Sigmoid colon (tissue), 3 donors: ENCODE results near the gene PCDH10.

Experiments
- CTCF ChIP-seq, 4 experiments: fragments of 450-650 bp in 3 of 4; fragments of 200-600 bp in 1 of 4; IDR thresholded peaks; one replicate each; pipeline ENCODE4 v1.5.1; 2016 to 2019; ENCODE audit warnings: antibody characterized with exemption in 4 of 4, mild to moderate bottlenecking in 3 of 4, moderate library complexity in 2 of 4
- POLR2A ChIP-seq, 2 donors: fragments of 450-650 bp; IDR thresholded peaks; one replicate each; pipeline ENCODE4 v1.6.1; 2016; ENCODE audit warnings: antibody characterized with exemption in 2 of 2, mild to moderate bottlenecking in 2 of 2, moderate library complexity in 2 of 2

DNA sequence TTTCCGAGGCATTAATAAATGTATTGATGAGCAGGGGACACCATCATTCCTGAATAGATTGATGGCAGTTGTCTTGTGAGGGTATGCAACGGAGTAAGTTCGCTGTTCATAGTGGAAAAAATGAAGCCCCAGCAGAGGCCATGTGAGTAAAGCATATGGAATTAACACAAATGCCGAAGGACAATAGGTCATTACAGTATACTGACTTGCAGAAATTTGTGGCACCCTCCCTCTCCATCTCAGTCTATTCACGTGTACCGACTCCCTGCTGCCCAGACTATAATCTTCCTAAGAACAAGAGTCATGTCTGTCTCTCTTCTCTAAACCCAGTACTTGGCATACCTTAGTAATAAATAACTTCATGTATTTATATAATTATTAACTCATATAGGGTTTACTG lies 47.1 kb upstream of the PCDH10 start:
- TF ChIP-seq CTCF (IDR thresholded peaks at IDR 0.05), result no peak
- no peak for TF ChIP-seq POLR2A (IDR thresholded peaks at IDR 0.05)
